H9 (cell line): ENCODE data around the gene CEP112. TPM values are rescaled to one million over a fixed set of nuclear protein-coding genes. Genes with fewer than 3 reads are reported as not detected.

Experiments used
- DNase-seq: peaks from one replicate; pipeline ENCODE4 v3.0.0-alpha.2; 2017
- H2AFZ ChIP-seq: one replicate; pipeline ENCODE4 v1.6.1; 2013; ENCODE audit warnings: mild to moderate bottlenecking, low read length, control low read depth, moderate library complexity
- H2AK5ac ChIP-seq: 2 replicates; pipeline ENCODE4 v1.6.1; 2013; ENCODE audit warnings: low read length, control low read depth, mixed read lengths; ENCODE audit not compliant: insufficient read length
- H2BK120ac ChIP-seq: one replicate; pipeline ENCODE4 v1.6.1; 2013; ENCODE audit warnings: low read depth, mild to moderate bottlenecking, low read length, control low read depth, inconsistent platforms; ENCODE audit not compliant: poor library complexity, severe bottlenecking
- H2BK12ac ChIP-seq: 2 replicates; pipeline ENCODE4 v1.6.1; 2013; ENCODE audit warnings: low read length, control low read depth, mixed read lengths, low read depth; ENCODE audit not compliant: insufficient read length
- H2BK15ac ChIP-seq: 2 replicates; pipeline ENCODE4 v1.6.1; 2013; ENCODE audit warnings: low read depth, low read length, control low read depth
- H2BK20ac ChIP-seq: one replicate; pipeline ENCODE4 v1.6.1; 2013; ENCODE audit warnings: low read depth, mild to moderate bottlenecking, low read length, control low read depth, inconsistent platforms; ENCODE audit not compliant: poor library complexity, severe bottlenecking
- H2BK5ac ChIP-seq: 2 replicates; pipeline ENCODE4 v1.6.1; 2013; ENCODE audit warnings: low read length, control low read depth, mixed read lengths; ENCODE audit not compliant: insufficient read length
- H3K14ac ChIP-seq: 2 replicates; pipeline ENCODE4 v1.6.1; 2013; ENCODE audit warnings: low read length, control low read depth; ENCODE audit not compliant: insufficient read depth
- H3K18ac ChIP-seq: 2 replicates; pipeline ENCODE4 v1.6.1; 2013; ENCODE audit warnings: low read depth, mild to moderate bottlenecking, mixed read lengths, low read length, control low read depth; ENCODE audit not compliant: insufficient read length
- H3K23ac ChIP-seq: 2 replicates; pipeline ENCODE4 v1.6.1; 2013; ENCODE audit warnings: low read length, control low read depth, mixed read lengths, low read depth; ENCODE audit not compliant: insufficient read length
- H3K23me2 ChIP-seq: 2 replicates; pipeline ENCODE4 v1.6.1; 2013; ENCODE audit warnings: low read depth, mild to moderate bottlenecking, mixed read lengths, low read length, control low read depth; ENCODE audit not compliant: insufficient read length, poor library complexity, severe bottlenecking
- H3K27ac ChIP-seq: 2 replicates; pipeline ENCODE4 v1.5.1; 2013; ENCODE audit warnings: low read length, control low read depth, mixed read lengths, low read depth; ENCODE audit not compliant: insufficient read length
- H3K27me3 ChIP-seq: 2 replicates; pipeline ENCODE4 v1.6.1; 2013; ENCODE audit warnings: low read length, control low read depth, inconsistent platforms; ENCODE audit not compliant: insufficient read depth
- H3K4ac ChIP-seq: 2 replicates; pipeline ENCODE4 v1.6.1; 2013; ENCODE audit warnings: low read depth, mild to moderate bottlenecking, control low read depth, inconsistent platforms, low read length, moderate library complexity
- H3K4me1 ChIP-seq: 2 replicates; pipeline ENCODE4 v1.6.1; 2013; ENCODE audit warnings: low read length, control low read depth, inconsistent platforms; ENCODE audit not compliant: insufficient read depth
- H3K4me2 ChIP-seq: 2 replicates; pipeline ENCODE4 v1.6.1; 2013; ENCODE audit warnings: low read length, control low read depth, mixed read lengths; ENCODE audit not compliant: insufficient read length, insufficient read depth
- H3K56ac ChIP-seq: 2 replicates; pipeline ENCODE4 v1.6.1; 2013; ENCODE audit warnings: low read depth, mild to moderate bottlenecking, mixed read lengths, low read length, control low read depth; ENCODE audit not compliant: insufficient read length
- H3K79me1 ChIP-seq: 2 replicates; pipeline ENCODE4 v1.6.1; 2013; ENCODE audit warnings: low read depth, mild to moderate bottlenecking, moderate library complexity, low read length, control low read depth, inconsistent platforms; ENCODE audit not compliant: insufficient read depth, poor library complexity, severe bottlenecking
- H3K79me2 ChIP-seq: 2 replicates; pipeline ENCODE4 v1.6.1; 2013; ENCODE audit warnings: low read length, control low read depth, inconsistent platforms; ENCODE audit not compliant: insufficient read depth
- H3K9ac ChIP-seq: 2 replicates; pipeline ENCODE4 v1.6.1; 2013; ENCODE audit warnings: low read length, control low read depth, mixed read lengths; ENCODE audit not compliant: insufficient read length; ENCODE audit errors: extremely low read depth
- H3K9me3 ChIP-seq: one replicate; pipeline ENCODE4 v1.6.1; 2013; ENCODE audit warnings: low read depth, low read length, inconsistent platforms; ENCODE audit not compliant: control insufficient read depth
- H3T11ph ChIP-seq: one replicate; pipeline ENCODE4 v1.6.1; 2013; ENCODE audit warnings: mild to moderate bottlenecking, low read length, control low read depth, inconsistent platforms
- H4K20me1 ChIP-seq: one replicate; pipeline ENCODE4 v1.6.1; 2013; ENCODE audit not compliant: control insufficient read depth, insufficient read length, insufficient read depth
- H4K5ac ChIP-seq: 2 replicates; pipeline ENCODE4 v1.6.1; 2013; ENCODE audit warnings: low read depth, mild to moderate bottlenecking, mixed read lengths, low read length, control low read depth; ENCODE audit not compliant: insufficient read length
- H4K8ac ChIP-seq: replicated peaks from 2 replicates; pipeline ENCODE4 v1.6.1; 2013; ENCODE audit warnings: low read length, control low read depth, mixed read lengths, low read depth; ENCODE audit not compliant: insufficient read length
- H4K91ac ChIP-seq: 2 replicates; pipeline ENCODE4 v1.6.1; 2013; ENCODE audit warnings: low read depth, mild to moderate bottlenecking, moderate library complexity, mixed read lengths, low read length, control low read depth; ENCODE audit not compliant: insufficient read length
- H3K27ac Mint-ChIP-seq, 3 experiments: 2 replicates in 2 of 3; 3 replicates in 1 of 3; pipeline ENCODE4 v1.8.0; 2020 to 2021; ENCODE audit warnings: mixed read lengths in 3 of 3, mild to moderate bottlenecking in 1 of 3, moderate library complexity in 1 of 3
- H3K27me3 Mint-ChIP-seq: 2 replicates; pipeline ENCODE4 v1.8.0; 2021; ENCODE audit warnings: low read depth, mild to moderate bottlenecking, moderate library complexity, mixed read lengths
- H3K36me3 Mint-ChIP-seq, 3 experiments: 2 replicates in 2 of 3; 3 replicates in 1 of 3; pipeline ENCODE4 v1.8.0; 2020 to 2021; ENCODE audit warnings: low read depth in 3 of 3, mixed read lengths in 3 of 3; ENCODE audit not compliant: insufficient read depth in 1 of 3
- H3K4me1 Mint-ChIP-seq, 2 experiments: 2 replicates each; pipeline ENCODE4 v1.8.0; 2020; ENCODE audit warnings: mixed read lengths in 2 of 2
- H3K4me3 Mint-ChIP-seq, 2 experiments: 2 replicates in 1 of 2; 3 replicates in 1 of 2; pipeline ENCODE4 v1.8.0; 2020 to 2021; ENCODE audit warnings: mild to moderate bottlenecking in 2 of 2, mixed read lengths in 2 of 2, moderate library complexity in 1 of 2
- H3K9me3 Mint-ChIP-seq, 2 experiments: 2 replicates in 1 of 2; 3 replicates in 1 of 2; pipeline ENCODE4 v1.8.0; 2020; ENCODE audit warnings: mild to moderate bottlenecking in 2 of 2, mixed read lengths in 2 of 2, moderate library complexity in 1 of 2
- WGBS: extraction: QIAGEN DNeasy Blood & Tissue Kit; methylation state at CpG from one replicate; pipeline ENCODE4 v1.1.7; 2013; ENCODE audit warnings: missing lambda C conversion rate, low lambda C conversion rate, mixed read lengths; ENCODE audit not compliant: insufficient read length; ENCODE audit errors: extremely low coverage; 5-methylcytosine and 5-hydroxymethylcytosine counted together
- total RNA-seq: library from RNA; stranded (reverse); gene quantifications from 2 replicates; pipeline ENCODE4 v1.2.1, GENCODE V29; 2021
- TF ChIP-seq, protein P1 (sequence below): fragments of 200-600 bp; sonication (generic); conservative IDR thresholded peaks from 3 replicates; pipeline ENCODE4 v1.8.0; 2021; ENCODE audit warnings: antibody characterized with exemption, mild to moderate bottlenecking

The CEP112 gene
- total RNA-seq, 1 experiment from 2014 or later: 5.4 TPM

GRCh38 chr17:65864394-65864793 is 327.5 kb downstream of the CEP112 start:
- H2AFZ ChIP-seq: no peak overlapping the region
- Mint-ChIP-seq H3K27me3 (no peaks in the 10 kb centered on the region; the same call in 1 of the 2 replicates), H3K36me3 (peaks cover 0 to 8% (median 2%) of the 10 kb centered on the region in 3 experiments; a peak in 3 of 7 replicates), H3K9me3 (peaks cover 7 to 10% of the 10 kb centered on the region in 2 experiments; a peak in 3 of 5 replicates), H3K27ac (no peak overlapping the region), H3K4me3 (no peak overlapping the region), H3K4me1 (peaks cover 0 to 6% of the 10 kb centered on the region in 2 experiments; a peak in 1 of 4 replicates)
- H2BK120ac ChIP-seq: no peak overlapping the region
- no peaks in the 10 kb centered on the region for H3K79me2 ChIP-seq
- H4K8ac ChIP-seq: no peak overlapping the region
- H4K5ac ChIP-seq: no peak overlapping the region
- H2BK15ac ChIP-seq: no peak overlapping the region
- WGBS: no CpG with 5 or more reads among the region's 8 CpGs
- H3K4me1 ChIP-seq: no peaks in the 10 kb centered on the region
- no peaks in the 10 kb centered on the region for H3K23me2 ChIP-seq
- H3K4me2 ChIP-seq: no peak overlapping the region
- no peaks in the 10 kb centered on the region for H4K20me1 ChIP-seq
- H2AK5ac ChIP-seq: no peak overlapping the region
- H3K18ac ChIP-seq: no peak overlapping the region
- H3K14ac ChIP-seq: no peak overlapping the region
- H3K23ac ChIP-seq: no peak overlapping the region
- H3K27ac ChIP-seq: no peak overlapping the region
- no peak overlapping the region for H2BK5ac ChIP-seq
- no peak for DNase-seq
- no peak overlapping the region for H2BK12ac ChIP-seq
- no peak overlapping the region for H4K91ac ChIP-seq
- no peak overlapping the region for H3K9ac ChIP-seq
- no peak overlapping the region for H3K4ac ChIP-seq
- H3K27me3 ChIP-seq: no peaks in the 10 kb centered on the region
- TF ChIP-seq, protein P1, sequence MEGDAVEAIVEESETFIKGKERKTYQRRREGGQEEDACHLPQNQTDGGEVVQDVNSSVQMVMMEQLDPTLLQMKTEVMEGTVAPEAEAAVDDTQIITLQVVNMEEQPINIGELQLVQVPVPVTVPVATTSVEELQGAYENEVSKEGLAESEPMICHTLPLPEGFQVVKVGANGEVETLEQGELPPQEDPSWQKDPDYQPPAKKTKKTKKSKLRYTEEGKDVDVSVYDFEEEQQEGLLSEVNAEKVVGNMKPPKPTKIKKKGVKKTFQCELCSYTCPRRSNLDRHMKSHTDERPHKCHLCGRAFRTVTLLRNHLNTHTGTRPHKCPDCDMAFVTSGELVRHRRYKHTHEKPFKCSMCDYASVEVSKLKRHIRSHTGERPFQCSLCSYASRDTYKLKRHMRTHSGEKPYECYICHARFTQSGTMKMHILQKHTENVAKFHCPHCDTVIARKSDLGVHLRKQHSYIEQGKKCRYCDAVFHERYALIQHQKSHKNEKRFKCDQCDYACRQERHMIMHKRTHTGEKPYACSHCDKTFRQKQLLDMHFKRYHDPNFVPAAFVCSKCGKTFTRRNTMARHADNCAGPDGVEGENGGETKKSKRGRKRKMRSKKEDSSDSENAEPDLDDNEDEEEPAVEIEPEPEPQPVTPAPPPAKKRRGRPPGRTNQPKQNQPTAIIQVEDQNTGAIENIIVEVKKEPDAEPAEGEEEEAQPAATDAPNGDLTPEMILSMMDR: no peak
- H3K79me1 ChIP-seq: no peaks in the 10 kb centered on the region
- no peak overlapping the region for H2BK20ac ChIP-seq
- no peak overlapping the region for H3K56ac ChIP-seq
- no peak overlapping the region for H3T11ph ChIP-seq
- H3K9me3 ChIP-seq: no peaks in the 10 kb centered on the region
